PFSK-1 (cell line): Measurements from ENCODE around the gene MOB1A.

ENCODE experiments used
- SIN3A ChIP-seq: IDR thresholded peaks from 2 replicates; pipeline ENCODE4 v1.6.1; 2012; ENCODE audit warnings: mild to moderate bottlenecking, low read length, moderate library complexity, borderline replicate concordance; ENCODE audit not compliant: insufficient read depth
- TAF1 ChIP-seq: IDR thresholded peaks from 2 replicates; pipeline ENCODE4 v1.6.1; 2012; ENCODE audit warnings: low read length, control low read depth, borderline replicate concordance; ENCODE audit not compliant: insufficient read depth
- TF ChIP-seq, protein P1 (sequence below), 2 experiments: IDR thresholded peaks; 2 replicates each; pipeline versions ENCODE4 v1.6.1 to v1.8.0; 2011 to 2012; ENCODE audit warnings: low read depth in 2 of 2, low read length in 2 of 2, control low read depth in 1 of 2, inconsistent platforms in 1 of 2, mild to moderate bottlenecking in 1 of 2, moderate library complexity in 1 of 2; ENCODE audit not compliant: insufficient read depth in 1 of 2

- TF ChIP-seq, protein P1, sequence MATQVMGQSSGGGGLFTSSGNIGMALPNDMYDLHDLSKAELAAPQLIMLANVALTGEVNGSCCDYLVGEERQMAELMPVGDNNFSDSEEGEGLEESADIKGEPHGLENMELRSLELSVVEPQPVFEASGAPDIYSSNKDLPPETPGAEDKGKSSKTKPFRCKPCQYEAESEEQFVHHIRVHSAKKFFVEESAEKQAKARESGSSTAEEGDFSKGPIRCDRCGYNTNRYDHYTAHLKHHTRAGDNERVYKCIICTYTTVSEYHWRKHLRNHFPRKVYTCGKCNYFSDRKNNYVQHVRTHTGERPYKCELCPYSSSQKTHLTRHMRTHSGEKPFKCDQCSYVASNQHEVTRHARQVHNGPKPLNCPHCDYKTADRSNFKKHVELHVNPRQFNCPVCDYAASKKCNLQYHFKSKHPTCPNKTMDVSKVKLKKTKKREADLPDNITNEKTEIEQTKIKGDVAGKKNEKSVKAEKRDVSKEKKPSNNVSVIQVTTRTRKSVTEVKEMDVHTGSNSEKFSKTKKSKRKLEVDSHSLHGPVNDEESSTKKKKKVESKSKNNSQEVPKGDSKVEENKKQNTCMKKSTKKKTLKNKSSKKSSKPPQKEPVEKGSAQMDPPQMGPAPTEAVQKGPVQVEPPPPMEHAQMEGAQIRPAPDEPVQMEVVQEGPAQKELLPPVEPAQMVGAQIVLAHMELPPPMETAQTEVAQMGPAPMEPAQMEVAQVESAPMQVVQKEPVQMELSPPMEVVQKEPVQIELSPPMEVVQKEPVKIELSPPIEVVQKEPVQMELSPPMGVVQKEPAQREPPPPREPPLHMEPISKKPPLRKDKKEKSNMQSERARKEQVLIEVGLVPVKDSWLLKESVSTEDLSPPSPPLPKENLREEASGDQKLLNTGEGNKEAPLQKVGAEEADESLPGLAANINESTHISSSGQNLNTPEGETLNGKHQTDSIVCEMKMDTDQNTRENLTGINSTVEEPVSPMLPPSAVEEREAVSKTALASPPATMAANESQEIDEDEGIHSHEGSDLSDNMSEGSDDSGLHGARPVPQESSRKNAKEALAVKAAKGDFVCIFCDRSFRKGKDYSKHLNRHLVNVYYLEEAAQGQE (IDR thresholded peaks at IDR 0.05; ENCODE audit: insufficient read depth in 1 of 2, low read depth in 2 of 2, low read length in 2 of 2) = no peak
- TF ChIP-seq TAF1 (no peak), SIN3A (no peak)
Measured at GRCh38 chr2:74177696-74178095, 983 bp downstream of the MOB1A start.
